Panc1 (cell line): Measurements from ENCODE around the gene TOGARAM1. TPM values are rescaled to one million over a fixed set of nuclear protein-coding genes. Genes with fewer than 3 reads are reported as not detected.

ENCODE experiments used
- ATAC-seq: fragments of 200-7000 bp; cut with Tn5 transposase; 2 replicates; pipeline ENCODE4 v1.9.1; 2020; ENCODE audit warnings: mild to moderate bottlenecking, moderate library complexity
- BruUV-seq: library from RNA; stranded (reverse); fragments of 400-500 nt; replicated peaks from 2 replicates; lab custom pipeline; 2021; lab: Mats Ljungman, UMichigan
- CTCF ChIA-PET: fragments of 300-600 bp; sonication (Branson Sonifier 250); formaldehyde crosslinking; loops from one replicate; lab custom pipeline; 2022; ENCODE audit warnings: antibody characterized with exemption; lab: Charles Lee
- POLR2A ChIA-PET: fragments of 300-600 bp; sonication (Branson Sonifier 250); formaldehyde crosslinking; loops from one replicate; lab custom pipeline; 2022; ENCODE audit warnings: antibody characterized with exemption; lab: Charles Lee
- DNase-seq: peaks from one replicate; pipeline ENCODE4 v3.0.0-alpha.2; 2010; ENCODE audit warnings: low read depth, low spot score
- H3K27ac ChIP-seq: 2 replicates; pipeline ENCODE4 v1.5.1; 2011; ENCODE audit warnings: mild to moderate bottlenecking, low read length, inconsistent platforms
- H3K27me3 ChIP-seq: fragments of 200-500 bp; sonication (Bioruptor generic); 2 replicates; pipeline ENCODE4 v1.6.0; 2014; ENCODE audit warnings: low read length, inconsistent platforms; ENCODE audit not compliant: control insufficient read depth, insufficient read depth
- H3K36me3 ChIP-seq: fragments of 200-500 bp; sonication (Bioruptor generic); 2 replicates; pipeline ENCODE4 v1.5.1; 2014; ENCODE audit warnings: inconsistent platforms, mild to moderate bottlenecking, low read length, moderate library complexity; ENCODE audit not compliant: control insufficient read depth, insufficient read depth
- H3K4me1 ChIP-seq: 2 replicates; pipeline ENCODE4 v1.5.1; 2011; ENCODE audit warnings: inconsistent platforms, mild to moderate bottlenecking, low read length, moderate library complexity; ENCODE audit not compliant: control insufficient read depth, insufficient read depth
- H3K4me3 ChIP-seq, 2 experiments: 2 replicates each; pipeline ENCODE4 v1.5.1; 2011 to 2012; ENCODE audit warnings: low read depth in 2 of 2, low read length in 2 of 2, mild to moderate bottlenecking in 2 of 2, inconsistent platforms in 1 of 2, moderate library complexity in 1 of 2
- H3K9me3 ChIP-seq: fragments of 200-500 bp; sonication (Bioruptor generic); 2 replicates; pipeline ENCODE4 v1.5.1; 2014; ENCODE audit warnings: low read depth, mild to moderate bottlenecking, inconsistent platforms, low read length, moderate library complexity; ENCODE audit not compliant: control insufficient read depth, insufficient read depth
- CTCF ChIP-seq: fragments of 450-650 bp; IDR thresholded peaks from 2 replicates; pipeline ENCODE4 v1.5.1; 2017; ENCODE audit warnings: mild to moderate bottlenecking
- POLR2AphosphoS5 ChIP-seq: IDR thresholded peaks from 2 replicates; pipeline ENCODE4 v1.6.1; 2012; ENCODE audit warnings: mild to moderate bottlenecking, low read depth, low read length, moderate library complexity
- REST ChIP-seq, 2 experiments: IDR thresholded peaks; 2 replicates each; pipeline ENCODE4 v1.6.1; 2011 to 2012; ENCODE audit warnings: low read depth in 2 of 2, control low read depth in 1 of 2, low read length in 1 of 2, mild to moderate bottlenecking in 1 of 2, moderate library complexity in 1 of 2; ENCODE audit not compliant: insufficient read depth in 1 of 2
- SIN3A ChIP-seq: IDR thresholded peaks from 2 replicates; pipeline ENCODE4 v1.6.1; 2012; ENCODE audit warnings: low read depth, mild to moderate bottlenecking, low read length, moderate library complexity, borderline replicate concordance; ENCODE audit not compliant: insufficient read depth
- TCF7L2 ChIP-seq: IDR thresholded peaks from 2 replicates; pipeline ENCODE4 v1.6.1; 2011; ENCODE audit warnings: mild to moderate bottlenecking, low read depth, low read length, inconsistent platforms
- in situ Hi-C: cut with HindIII; loops from 2 replicates; pipeline ENCODE4 v1.10.0; 2016; ENCODE audit warnings: low sequenced_read_pairs, low pct_unique_long_range_greater_than_20kb
- intact Hi-C: fragments of 100-400 bp; cut with micrococcal nuclease; formaldehyde crosslinking; loops from one replicate; pipeline ENCODE4 v1.10.0; 2022; ENCODE audit not compliant: unreplicated experiment
- total RNA-seq: library from RNA; stranded (reverse); gene quantifications from one replicate; pipeline ENCODE4 v1.2.1, GENCODE V29; 2021; ENCODE audit not compliant: unreplicated experiment

TOGARAM1 gene
- total RNA-seq, 1 experiment from 2014 or later: 11.6 TPM

- no peak overlapping the region for H3K4me3 ChIP-seq
Measured at GRCh38 chr14:45089813-45090212, 127.8 kb downstream of the TOGARAM1 start.

GRCh38 chr14:45091710-45092109 lies 129.7 kb downstream of the TOGARAM1 start:
- TF ChIP-seq CTCF: no peak
- TF ChIP-seq TCF7L2: no peak
- TF ChIP-seq REST (IDR thresholded peaks at IDR 0.05; ENCODE audit: insufficient read depth in 1 of 2, low read depth in 2 of 2, low read length in 1 of 2): no peak
- no peak for TF ChIP-seq POLR2AphosphoS5
- no peak for TF ChIP-seq SIN3A
- intact Hi-C loops: no loop called here
- Histone ChIP-seq H3K36me3 (peaks cover 10% of the 10 kb centered on the region), H3K4me3 (no peak overlapping the region), H3K9me3 (no peaks in the 10 kb centered on the region), H3K27ac (no peak overlapping the region), H3K4me1 (no peaks in the 10 kb centered on the region), H3K27me3 (no peaks in the 10 kb centered on the region)
- ChIA-PET POLR2A (no interaction called here), CTCF (no interaction called here)
- ATAC-seq (no peak), DNase-seq (no peak)
- no TSS peak for BruUV-seq
- in situ Hi-C loops: no loop called here

More at GRCh38 chr14:45089813-45090212, 127.8 kb downstream of the TOGARAM1 start:
- intact Hi-C loops: no loop called here
- Histone ChIP-seq H3K36me3 (peaks cover 3% of the 10 kb centered on the region), H3K27me3 (no peaks in the 10 kb centered on the region), H3K9me3 (no peaks in the 10 kb centered on the region), H3K4me1 (peaks cover 3% of the 10 kb centered on the region; the same call in 1 of the 2 replicates), H3K27ac (no peak overlapping the region)
- DNase-seq (no peak), ATAC-seq (no peak)
- no TSS peak for BruUV-seq
- POLR2A ChIA-PET: no interaction called here
- CTCF ChIA-PET: no interaction called here
- TF ChIP-seq CTCF: no peak
- TF ChIP-seq REST (IDR thresholded peaks at IDR 0.05; ENCODE audit: insufficient read depth in 1 of 2, low read depth in 2 of 2, low read length in 1 of 2): no peak
- no peak for TF ChIP-seq POLR2AphosphoS5
- no peak for TF ChIP-seq SIN3A
- TF ChIP-seq TCF7L2: no peak
- in situ Hi-C loops: no loop called here
